GM18907 (cell line): ENCODE data around the gene PTPN13.
"Not testable (repeated sequence)": the region's sequence is repeated elsewhere in the genome, so short reads cannot be mapped to it uniquely, and the experiment has no call there.

Experiments used
- ATAC-seq: cut with Tn5 transposase; IDR thresholded peaks from one replicate; pipeline ENCODE4 v1.9.1; 2021; ENCODE audit warnings: mild to moderate bottlenecking, moderate library complexity; ENCODE audit not compliant: unreplicated experiment

Gene PTPN13

GRCh38 chr4:86641516-86642090 lies 47.5 kb downstream of the PTPN13 start:
- no peak for ATAC-seq

GRCh38 chr4:86644892-86645291 lies 50.8 kb downstream of the PTPN13 start:
- ATAC-seq = no peak

GRCh38 chr4:86652332-86652932 lies 58.3 kb downstream of the PTPN13 start:
- ATAC-seq = no peak

GRCh38 chr4:86653237-86653865 lies 59.2 kb downstream of the PTPN13 start:
- ATAC-seq = no peak

GRCh38 chr4:86656781-86657180 lies 62.7 kb downstream of the PTPN13 start:
- ATAC-seq = not testable (repeated sequence)

GRCh38 chr4:86657382-86657781 lies 63.3 kb downstream of the PTPN13 start:
- no peak for ATAC-seq

GRCh38 chr4:86657910-86658309 lies 63.8 kb downstream of the PTPN13 start:
- peak; percentile 60 for ATAC-seq

GRCh38 chr4:86660401-86660800 lies 66.3 kb downstream of the PTPN13 start:
- ATAC-seq = no peak

- ATAC-seq = no peak
Measured at GRCh38 chr4:86661006-86661405, 66.9 kb downstream of the PTPN13 start.

GRCh38 chr4:86661418-86661817 lies 67.3 kb downstream of the PTPN13 start:
- ATAC-seq = no peak

GRCh38 chr4:86664959-86665358 lies 70.8 kb downstream of the PTPN13 start:
- no peak for ATAC-seq

- ATAC-seq = no peak
Measured at GRCh38 chr4:86670298-86670697, 76.2 kb downstream of the PTPN13 start.

- ATAC-seq = no peak
Measured at GRCh38 chr4:86670756-86671155, 76.6 kb downstream of the PTPN13 start.

- no peak for ATAC-seq
Measured at GRCh38 chr4:86675548-86675947, 81.4 kb downstream of the PTPN13 start.

GRCh38 chr4:86678796-86679195 lies 84.7 kb downstream of the PTPN13 start:
- no peak for ATAC-seq

- ATAC-seq = no peak
Measured at GRCh38 chr4:86679441-86679840, 85.3 kb downstream of the PTPN13 start.

- ATAC-seq = no peak
Measured at GRCh38 chr4:86683167-86683566, 89.1 kb downstream of the PTPN13 start.

GRCh38 chr4:86683983-86684382 lies 89.9 kb downstream of the PTPN13 start:
- ATAC-seq = no peak

GRCh38 chr4:86685401-86685800 lies 91.3 kb downstream of the PTPN13 start:
- ATAC-seq = no peak

GRCh38 chr4:86686741-86687140 lies 92.6 kb downstream of the PTPN13 start:
- no peak for ATAC-seq

GRCh38 chr4:86688026-86688425 lies 93.9 kb downstream of the PTPN13 start:
- ATAC-seq = no peak

GRCh38 chr4:86704601-86705000 lies 110.5 kb downstream of the PTPN13 start:
- ATAC-seq = no peak
